ENCODE results near the gene CCDC88B. TPM values are rescaled to one million over a fixed set of nuclear protein-coding genes. Genes with fewer than 3 reads are reported as not detected.

Gene CCDC88B
- total and polyA plus RNA-seq, 9 of the 15 experiments (the other 6 are each of a cell fraction or from before 2014, with no cell fraction given): 0.13 to 18.1 (median 7.9) TPM

GRCh38 chr11:64367931-64368672 is 28.1 kb downstream of the CCDC88B start:
- 97% methylated on average over 24 of the region's 46 CpGs for WGBS (ENCODE audit: insufficient coverage, low coverage, missing lambda C conversion rate)
- no peaks in the 10 kb centered on the region for H3K27me3 ChIP-seq (ENCODE audit: control insufficient read depth in 2 of 2, insufficient read depth in 2 of 2, low read length in 2 of 2)
- in situ Hi-C loops (cut with MboI): no loop called here
- H4K20me1 ChIP-seq (replicated peaks; ENCODE audit: control insufficient read depth, insufficient read depth, low read length): no peaks in the 10 kb centered on the region
- H3K9ac ChIP-seq (ENCODE audit: insufficient read depth in 1 of 2, low read depth in 2 of 2, low read length in 2 of 2): no peak overlapping the region
- H3K4me1 ChIP-seq (replicated peaks in 1 of 2; ENCODE audit: control insufficient read depth in 2 of 2, insufficient read depth in 2 of 2, low read length in 2 of 2): peaks cover 0 to 22% of the 10 kb centered on the region in 2 experiments; a peak in 2 of 5 replicates
- no peak overlapping the region for H3K4me3 ChIP-seq
- BruUV-seq (replicated peaks): no TSS peak
- FAIRE-seq (no peak), DNase-seq (ENCODE audit: extremely low read depth in 1 of 4, low spot score in 3 of 4) (no peak), ATAC-seq (no peak)
- ChIA-PET CTCF (ENCODE audit: low intra/inter-chr PET ratio) (no interaction called here), POLR2A (interaction anchor here (1.1 to 2.1 kb wide), 3 partner anchors 10 to 13 kb away, joined by 4 to 6 read pairs (median 5); no protein-coding TSS in a partner anchor)
- H2AFZ ChIP-seq (ENCODE audit: low read depth, low read length): no peak overlapping the region
- no peaks in the 10 kb centered on the region; the same call in 1 of the 2 replicates for H3K9me3 ChIP-seq (replicated peaks; ENCODE audit: control insufficient read depth, insufficient read depth, low read depth, low read length)
- TF ChIP-seq JUND (IDR thresholded peaks at IDR 0.05; ENCODE audit: borderline replicate concordance, low read depth, low read length) (no peak), JUND (tag; IDR thresholded peaks at IDR 0.05; ENCODE audit: borderline replicate concordance, low read depth, low read length) (no peak), RBFOX2 (IDR thresholded peaks at IDR 0.05; ENCODE audit: low read depth, low read length) (peak; percentile 39; the same call in 1 of the 2 replicates), ZBTB1 (CRISPR knock-in tag; IDR thresholded peaks at IDR 0.05; ENCODE audit: borderline replicate concordance, low read depth) (no peak), ZNF695 (CRISPR knock-in tag; IDR thresholded peaks at IDR 0.05) (no peak)
- H3K27ac ChIP-seq (ENCODE audit: extremely low read depth, low read depth, low read length): no peak overlapping the region
- no peak overlapping the region for H3K4me2 ChIP-seq (ENCODE audit: insufficient read depth, low read length)
- H3K9me1 ChIP-seq (ENCODE audit: control insufficient read depth, insufficient read depth, low read length): no peaks in the 10 kb centered on the region
- H3K36me3 ChIP-seq (ENCODE audit: control insufficient read depth, insufficient read depth, low read length): peaks cover 58% of the 10 kb centered on the region; the same call in 2 of the 3 replicates
- intact Hi-C loops (cut with micrococcal nuclease): no loop called here
- H3K79me2 ChIP-seq (ENCODE audit: control insufficient read depth, insufficient read depth, low read length): no peaks in the 10 kb centered on the region
